Measurements from ENCODE around the gene RBM44.

The RBM44 gene

GRCh38 chr2:237869343-237870102 is 70.9 kb downstream of the RBM44 start:
- no peaks in the 10 kb centered on the region for H3K9me3 Mint-ChIP-seq
- DNase-seq (ENCODE audit: low spot score in 2 of 2) (no peak), ATAC-seq (peak; percentile 23)
- H3K36me3 Mint-ChIP-seq: no peaks in the 10 kb centered on the region
- peaks cover 27% of the 10 kb centered on the region for H3K4me1 Mint-ChIP-seq
- peak overlapping the region; percentile 32 for H3K27ac Mint-ChIP-seq
- H3K4me3 Mint-ChIP-seq: peak overlapping the region; percentile 8

DNA sequence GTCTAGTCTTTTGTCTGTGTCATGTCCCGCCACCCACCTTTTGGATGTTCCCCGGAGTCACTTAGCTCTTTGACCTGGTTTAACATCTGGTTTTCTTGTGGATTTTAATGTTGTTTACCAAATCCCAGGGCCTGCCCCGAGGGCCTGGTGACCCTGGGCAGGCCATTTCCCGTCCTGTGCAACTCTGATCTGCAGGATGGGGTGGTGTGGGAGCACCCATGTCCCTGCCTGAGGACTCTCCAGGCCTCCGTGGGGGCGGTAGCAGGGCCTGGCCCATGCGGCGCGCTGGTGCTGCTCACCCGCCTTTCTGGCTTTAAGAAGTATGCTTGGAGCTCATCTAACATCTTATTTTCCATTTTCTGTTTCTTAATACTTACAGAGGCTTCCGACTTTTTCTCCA is 71.5 kb downstream of the RBM44 start:
- DNase-seq (ENCODE audit: low spot score in 2 of 2) (no peak), ATAC-seq (no peak)
- Mint-ChIP-seq H3K4me1 (peaks cover 27% of the 10 kb centered on the region), H3K36me3 (no peaks in the 10 kb centered on the region), H3K4me3 (no peak overlapping the region), H3K9me3 (no peaks in the 10 kb centered on the region), H3K27ac (no peak overlapping the region)

- Mint-ChIP-seq H3K4me3 (no peak overlapping the region), H3K4me1 (peaks cover 27% of the 10 kb centered on the region), H3K36me3 (no peaks in the 10 kb centered on the region), H3K9me3 (no peaks in the 10 kb centered on the region), H3K27ac (peak overlapping the region; percentile 14)
- DNase-seq (ENCODE audit: low spot score in 2 of 2): no peak
- no peak for ATAC-seq
Measured at GRCh38 chr2:237870754-237871651, 72.4 kb downstream of the RBM44 start.

- H3K36me3 Mint-ChIP-seq: no peaks in the 10 kb centered on the region
- no peak for DNase-seq (ENCODE audit: low spot score in 2 of 2)
- no peak overlapping the region for H3K27ac Mint-ChIP-seq
- ATAC-seq: no peak
- no peaks in the 10 kb centered on the region for H3K9me3 Mint-ChIP-seq
- peaks cover 27% of the 10 kb centered on the region for H3K4me1 Mint-ChIP-seq
- no peak overlapping the region for H3K4me3 Mint-ChIP-seq
Measured at GRCh38 chr2:237872178-237872887, 73.8 kb downstream of the RBM44 start.

DNA sequence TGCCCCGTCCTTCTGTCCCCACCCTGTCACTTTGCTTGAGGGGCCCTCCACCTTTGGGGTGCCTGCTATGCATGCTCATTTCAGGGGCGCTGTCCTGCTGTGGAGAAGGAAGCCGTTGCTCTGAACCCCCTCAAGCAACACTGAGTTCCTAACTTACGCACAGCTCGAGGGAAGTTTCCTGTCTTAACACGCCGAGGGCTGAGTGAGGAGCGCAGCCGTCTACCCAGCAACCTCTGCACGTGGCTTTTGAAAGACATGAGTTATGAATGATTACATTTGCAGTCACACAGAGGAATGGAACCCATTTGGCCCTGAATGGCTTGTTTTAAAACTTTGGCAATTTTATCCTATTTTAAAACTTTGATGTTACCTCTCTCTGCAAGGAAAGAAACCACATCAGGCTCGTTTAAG is 74.8 kb downstream of the RBM44 start:
- no peaks in the 10 kb centered on the region for H3K9me3 Mint-ChIP-seq
- no peaks in the 10 kb centered on the region for H3K36me3 Mint-ChIP-seq
- H3K4me3 Mint-ChIP-seq: no peak overlapping the region
- DNase-seq (ENCODE audit: low spot score in 2 of 2) (no peak), ATAC-seq (no peak)
- H3K27ac Mint-ChIP-seq: no peak overlapping the region
- peaks cover 26% of the 10 kb centered on the region for H3K4me1 Mint-ChIP-seq

GRCh38 chr2:237873897-237874551 is 75.4 kb downstream of the RBM44 start:
- Mint-ChIP-seq H3K4me1 (peaks cover 20% of the 10 kb centered on the region), H3K36me3 (no peaks in the 10 kb centered on the region), H3K27ac (peak overlapping the region; percentile 45), H3K4me3 (no peak overlapping the region), H3K9me3 (no peaks in the 10 kb centered on the region)
- no peak for DNase-seq (ENCODE audit: low spot score in 2 of 2)
- ATAC-seq: no peak

DNA sequence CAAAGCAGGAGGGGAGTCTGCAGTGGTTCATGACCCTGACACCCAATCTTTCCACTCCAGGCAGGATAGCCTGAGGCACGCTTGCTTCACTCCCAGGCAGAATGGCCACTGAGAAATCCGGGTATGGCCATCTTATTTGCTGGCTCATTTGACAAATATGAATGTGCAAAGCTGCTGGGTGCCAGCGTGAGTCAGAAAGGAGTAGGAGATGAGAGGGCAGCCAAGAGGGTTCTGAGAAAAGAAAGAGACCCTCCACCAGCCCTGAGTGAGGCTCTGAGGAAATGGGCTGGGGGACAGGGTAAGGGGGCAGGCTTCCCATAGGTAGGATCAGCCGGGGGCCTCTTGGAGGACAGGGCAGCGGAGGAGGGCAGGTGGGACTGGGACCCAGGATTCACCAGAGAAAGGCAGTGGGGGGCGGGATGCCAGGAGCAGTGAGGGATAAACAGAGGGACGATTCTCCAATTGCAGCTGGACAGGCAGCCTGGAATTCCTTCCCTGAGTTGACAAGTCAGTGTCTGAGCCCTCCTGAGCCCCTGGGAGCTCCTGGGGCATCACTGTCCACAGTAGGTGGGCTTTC is 76.1 kb downstream of the RBM44 start:
- Mint-ChIP-seq H3K9me3 (no peaks in the 10 kb centered on the region), H3K36me3 (no peaks in the 10 kb centered on the region), H3K27ac (peak overlapping the region; percentile 45), H3K4me3 (no peak overlapping the region), H3K4me1 (peaks cover 14% of the 10 kb centered on the region)
- DNase-seq (ENCODE audit: low spot score in 2 of 2) (no peak), ATAC-seq (no peak)

DNA sequence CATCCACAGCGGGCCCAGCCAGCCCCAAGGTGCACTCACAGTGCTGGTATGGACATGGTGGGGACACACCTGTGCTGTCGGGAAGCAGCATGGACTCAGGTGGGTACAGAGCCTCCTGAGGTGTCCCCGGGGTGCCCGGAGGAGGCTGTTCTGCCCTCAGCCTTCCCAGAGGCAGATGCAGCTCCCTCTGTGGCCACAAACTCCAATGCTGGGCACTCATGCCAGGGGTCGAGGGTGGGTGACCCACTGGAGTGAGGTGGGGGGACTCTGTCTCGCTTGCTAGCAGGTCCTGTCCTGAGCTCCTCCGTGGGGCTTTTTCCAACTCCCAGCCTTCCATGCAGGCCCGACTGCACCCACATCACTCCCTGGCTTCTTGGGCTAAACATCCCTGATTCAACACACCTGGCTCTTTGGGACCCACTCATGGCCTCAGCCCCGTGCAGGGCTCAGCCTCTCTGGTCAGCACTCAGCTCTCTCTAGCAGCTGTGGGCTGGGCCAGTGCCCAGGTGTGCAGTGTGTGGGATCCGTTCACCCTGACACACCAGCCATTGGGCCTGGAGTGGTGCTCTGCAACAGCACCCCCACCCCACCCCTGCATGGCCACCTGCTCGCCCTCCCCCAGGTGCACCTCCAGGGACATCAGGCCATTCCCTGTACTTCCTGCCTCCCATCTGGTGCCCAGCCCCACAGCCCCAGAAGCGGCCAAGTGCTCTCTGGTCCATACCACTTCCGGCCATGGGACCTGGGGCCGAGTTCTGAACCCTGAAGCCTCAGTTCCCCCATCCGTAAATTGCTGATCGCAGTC is 76.9 kb downstream of the RBM44 start:
- Mint-ChIP-seq H3K9me3 (no peaks in the 10 kb centered on the region), H3K4me1 (peaks cover 11% of the 10 kb centered on the region), H3K27ac (no peak overlapping the region), H3K4me3 (no peak overlapping the region), H3K36me3 (no peaks in the 10 kb centered on the region)
- DNase-seq (ENCODE audit: low spot score in 2 of 2) (no peak), ATAC-seq (no peak)

DNA sequence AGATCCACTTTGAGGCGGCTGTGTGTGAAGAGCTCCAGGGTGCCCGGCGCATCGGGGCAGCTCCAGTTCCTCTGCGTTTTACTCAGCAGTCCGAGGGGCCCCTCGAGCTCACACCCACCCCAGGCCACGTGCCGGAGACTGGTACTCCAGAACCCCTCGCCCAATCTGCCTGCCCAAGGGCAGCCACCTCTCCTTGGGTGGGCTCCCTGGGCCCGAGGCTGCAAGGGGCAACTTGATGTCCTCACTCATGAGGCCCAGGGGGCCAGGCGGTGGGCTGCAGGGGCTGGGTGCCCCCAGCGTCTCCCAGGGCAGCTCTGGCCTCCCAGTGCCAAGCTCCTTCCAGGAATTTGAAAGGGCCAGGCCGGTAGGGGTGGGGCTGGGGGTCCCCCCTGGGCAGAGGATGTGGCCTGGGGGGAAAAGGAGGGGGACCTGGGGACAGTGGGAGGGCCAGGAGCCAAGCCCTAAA is 77.5 kb downstream of the RBM44 start:
- Mint-ChIP-seq H3K36me3 (no peaks in the 10 kb centered on the region), H3K4me3 (no peak overlapping the region), H3K9me3 (no peaks in the 10 kb centered on the region), H3K4me1 (peaks cover 7% of the 10 kb centered on the region), H3K27ac (no peak overlapping the region)
- no peak for ATAC-seq
- DNase-seq (ENCODE audit: low spot score in 2 of 2): no peak

DNA sequence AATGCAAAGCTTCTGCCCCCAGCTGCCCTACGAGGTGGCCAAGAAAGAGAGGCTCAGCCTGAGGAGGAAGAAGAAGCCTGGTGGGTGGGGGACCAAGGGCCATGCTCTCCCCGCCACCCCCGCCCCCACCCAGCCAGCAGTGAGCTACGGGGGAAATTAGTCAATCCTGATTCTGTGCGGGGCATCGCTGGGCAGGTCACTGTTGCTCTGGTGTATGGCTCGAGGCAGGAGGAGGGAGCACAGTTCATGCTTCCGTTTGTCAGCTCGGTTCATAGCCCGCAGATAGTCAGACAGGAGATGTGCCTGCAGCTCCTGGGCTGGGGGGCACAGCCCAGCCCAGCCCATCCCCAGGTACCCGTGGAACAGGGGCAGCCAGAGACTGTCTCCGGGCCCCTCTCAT is 78.0 kb downstream of the RBM44 start:
- no peak overlapping the region for H3K4me3 Mint-ChIP-seq
- ATAC-seq (no peak), DNase-seq (ENCODE audit: low spot score in 2 of 2) (no peak)
- H3K9me3 Mint-ChIP-seq: no peaks in the 10 kb centered on the region
- H3K4me1 Mint-ChIP-seq: peaks cover 7% of the 10 kb centered on the region
- no peaks in the 10 kb centered on the region for H3K36me3 Mint-ChIP-seq
- no peak overlapping the region for H3K27ac Mint-ChIP-seq

GRCh38 chr2:237876951-237877491 is 78.4 kb downstream of the RBM44 start:
- Mint-ChIP-seq H3K27ac (no peak overlapping the region), H3K36me3 (no peaks in the 10 kb centered on the region), H3K4me1 (peaks cover 7% of the 10 kb centered on the region), H3K9me3 (no peaks in the 10 kb centered on the region), H3K4me3 (no peak overlapping the region)
- no peak for ATAC-seq
- DNase-seq (ENCODE audit: low spot score in 2 of 2): no peak

DNA sequence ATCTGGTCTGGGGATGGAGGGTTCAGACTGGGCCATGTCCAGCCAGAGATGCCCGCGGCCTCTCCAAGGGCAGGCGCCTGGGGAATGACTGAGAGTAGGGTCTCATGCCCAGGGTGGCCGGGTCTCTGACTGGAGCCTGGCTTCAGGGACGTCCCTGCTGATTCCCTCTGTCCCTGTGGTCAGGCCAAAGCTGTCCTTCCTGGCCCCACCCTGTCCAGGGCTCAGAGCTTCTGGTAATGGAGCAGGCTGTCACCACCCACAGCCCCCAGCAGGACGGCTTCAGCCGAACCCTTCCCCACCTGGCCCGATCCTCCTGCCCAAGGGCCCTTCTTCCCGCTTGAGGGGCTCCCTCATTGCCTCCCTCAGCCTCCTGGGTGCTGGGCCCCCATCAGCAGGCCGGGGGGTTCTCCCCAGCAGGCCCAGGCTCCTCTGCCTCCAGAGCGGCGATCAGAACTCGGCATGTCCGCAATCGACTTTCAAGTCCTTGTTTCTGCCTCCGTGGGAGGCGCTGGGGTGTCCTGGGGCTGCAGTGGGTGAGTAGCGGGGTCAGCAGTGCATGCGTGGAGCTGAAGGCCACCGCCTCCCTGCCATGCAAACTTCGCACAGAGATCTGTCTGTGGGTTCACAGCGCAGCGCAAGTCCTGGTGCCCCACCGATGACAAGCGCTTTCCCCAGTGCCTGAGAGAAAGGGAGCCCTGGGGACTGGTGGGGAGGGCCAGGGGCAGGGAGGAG is 79.2 kb downstream of the RBM44 start:
- ATAC-seq: no peak
- Mint-ChIP-seq H3K4me1 (peaks cover 7% of the 10 kb centered on the region), H3K27ac (no peak overlapping the region), H3K4me3 (no peak overlapping the region), H3K36me3 (no peaks in the 10 kb centered on the region), H3K9me3 (no peaks in the 10 kb centered on the region)
- DNase-seq (ENCODE audit: low spot score in 2 of 2): no peak

GRCh38 chr2:237878321-237879057 is 79.9 kb downstream of the RBM44 start:
- DNase-seq (ENCODE audit: low spot score in 2 of 2) (no peak), ATAC-seq (no peak)
- Mint-ChIP-seq H3K4me3 (no peak overlapping the region), H3K36me3 (no peaks in the 10 kb centered on the region), H3K4me1 (peaks cover 7% of the 10 kb centered on the region), H3K9me3 (no peaks in the 10 kb centered on the region), H3K27ac (no peak overlapping the region)

All from stimulated activated effector memory CD8-positive, alpha-beta T cell treated with anti-CD3 and anti-CD28 coated beads, Interleukin-12 subunit alpha, Interleukin-12 subunit beta, amount 100 ng/mL, for 72 hours (primary cell).